A375 (cell line): ENCODE results near the gene SLC16A14. TPM values are rescaled to one million over a fixed set of nuclear protein-coding genes. Genes with fewer than 3 reads are reported as not detected.

Experiments
- small RNA-seq: library from RNA; depleted of rRNA; stranded (forward); fragments of <200 nt; gene quantifications from one replicate; pipeline ENCODE3, GENCODE V24; 2014
- total RNA-seq: library from RNA; depleted of rRNA; stranded (reverse); fragments of >200 nt; shearing (Covaris generic); gene quantifications from 2 replicates; pipeline ENCODE4 v1.2.3, GENCODE V29; 2014; rRNA removed

Gene SLC16A14, protein sequence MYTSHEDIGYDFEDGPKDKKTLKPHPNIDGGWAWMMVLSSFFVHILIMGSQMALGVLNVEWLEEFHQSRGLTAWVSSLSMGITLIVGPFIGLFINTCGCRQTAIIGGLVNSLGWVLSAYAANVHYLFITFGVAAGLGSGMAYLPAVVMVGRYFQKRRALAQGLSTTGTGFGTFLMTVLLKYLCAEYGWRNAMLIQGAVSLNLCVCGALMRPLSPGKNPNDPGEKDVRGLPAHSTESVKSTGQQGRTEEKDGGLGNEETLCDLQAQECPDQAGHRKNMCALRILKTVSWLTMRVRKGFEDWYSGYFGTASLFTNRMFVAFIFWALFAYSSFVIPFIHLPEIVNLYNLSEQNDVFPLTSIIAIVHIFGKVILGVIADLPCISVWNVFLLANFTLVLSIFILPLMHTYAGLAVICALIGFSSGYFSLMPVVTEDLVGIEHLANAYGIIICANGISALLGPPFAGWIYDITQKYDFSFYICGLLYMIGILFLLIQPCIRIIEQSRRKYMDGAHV
- total RNA-seq, result not detected in 2 replicates

GRCh38 chr2:230068651-230069055, at the start of gene SLC16A14:
SLC16A14 (minus strand) TSS chr2:230068924; CDS start chr2:230059352, 9,572 bp downstream.

Small RNAs within 50 kb of the gene (small RNA-seq; reads per million reads assigned to genes)
- not detected for gene RNY4P19

Other genes with a start within 250 kb of the SLC16A14 start
- gene TRIP12, start 146.9 kb downstream of the SLC16A14 start, total RNA-seq, result 144 and 158 TPM in 2 replicates
- 0.74 and 1.6 TPM in 2 replicates for gene FBXO36, start 146.4 kb downstream of the SLC16A14 start, total RNA-seq
- 10.7 and 12.3 TPM in 2 replicates for gene SP110, start 151.1 kb upstream of the SLC16A14 start, total RNA-seq
- gene SP140, start 156.8 kb upstream of the SLC16A14 start, total RNA-seq, result 0.32 TPM in 1 of 2 replicates, not detected in the other